H1 (cell line): ENCODE data around the gene CD99. TPM values are rescaled to one million over a fixed set of nuclear protein-coding genes. Genes with fewer than 3 reads are reported as not detected.

ENCODE experiments used
- ASH2L ChIP-seq: fragments of 200-600, 300-600 bp; sonication (generic); IDR thresholded peaks from one replicate; pipeline ENCODE4 v1.7.1; 2017; ENCODE audit warnings: low read length
- ATF2 ChIP-seq: IDR thresholded peaks from 2 replicates; pipeline ENCODE4 v1.6.1; 2012; ENCODE audit warnings: low read length, inconsistent platforms
- BCL11A ChIP-seq, 2 experiments: IDR thresholded peaks; one replicate each; pipeline ENCODE4 v1.6.1; 2011; ENCODE audit warnings: low read depth in 2 of 2, low read length in 2 of 2, mild to moderate bottlenecking in 2 of 2
- CHD7 ChIP-seq: fragments of 300-600 bp; sonication (generic); IDR thresholded peaks from 2 replicates; pipeline ENCODE4 v1.7.1; 2012; ENCODE audit warnings: low read length, moderate library complexity, mild to moderate bottlenecking, inconsistent platforms; ENCODE audit not compliant: insufficient replicate concordance
- E2F6 ChIP-seq: IDR thresholded peaks from 2 replicates; pipeline ENCODE4 v1.6.1; 2012; ENCODE audit warnings: inconsistent platforms
- JUND ChIP-seq: IDR thresholded peaks from 2 replicates; pipeline ENCODE4 v1.6.1; 2011; ENCODE audit warnings: mild to moderate bottlenecking, improper control_type of control experiment, low read length
- POLR2A ChIP-seq, 2 experiments: IDR thresholded peaks; 1 replicate in 1 of 2; 2 replicates in 1 of 2; pipeline ENCODE4 v1.6.1; 2011; ENCODE audit warnings: low read depth in 2 of 2, low read length in 2 of 2, mild to moderate bottlenecking in 2 of 2; ENCODE audit errors: control extremely low read depth in 1 of 2
- SIN3A ChIP-seq, 2 experiments: IDR thresholded peaks in 1 of 2; conservative IDR thresholded peaks in 1 of 2; 2 replicates each; pipeline ENCODE4 v1.6.1; 2011 to 2012; ENCODE audit warnings: low read length in 2 of 2, improper control_type of control experiment in 1 of 2, low read depth in 1 of 2, mild to moderate bottlenecking in 1 of 2
- polyA plus RNA-seq, 7 experiments: library from polyadenylated mRNA; depleted of rRNA in 3 of 7; stranded (reverse) in 5 of 7; unstranded in 2 of 7; fragments of >200 nt in 5 of 7; fragments of 200-250 nt in 2 of 7; gene quantifications; 1 replicate in 5 of 7; 2 replicates in 1 of 7; 4 replicates in 1 of 7; pipeline versions ENCODE4 v1.2.1 to v1.2.3, GENCODE V29; 2011 to 2013; ENCODE audit warnings: missing spikeins in 2 of 7, mixed read lengths in 2 of 7
- total RNA-seq: library from RNA; stranded (reverse); fragmentation: NEBNext Ultra II Directional; extraction: Animal tissue kit (Norgen Biotek cat#: 25700); gene quantifications from 2 replicates; pipeline ENCODE4 v1.2.1, GENCODE V29; 2021

CD99 gene
- total and polyA plus RNA-seq, 2 of the 8 experiments (the other 6 are each of a cell fraction or from before 2014, with no cell fraction given) = 30.1 to 47.8 TPM

- no peak for TF ChIP-seq CHD7
- TF ChIP-seq POLR2A (IDR thresholded peaks at IDR 0.05; ENCODE audit: control extremely low read depth in 1 of 2, low read depth in 2 of 2, low read length in 2 of 2) = no peak
- no peak for TF ChIP-seq ATF2
- no peak for TF ChIP-seq BCL11A (IDR thresholded peaks at IDR 0.05; ENCODE audit: low read depth in 2 of 2, low read length in 2 of 2)
- no peak for TF ChIP-seq E2F6
- no peak for TF ChIP-seq SIN3A (conservative IDR thresholded peaks at IDR 0.05 in 1 of 2, IDR thresholded peaks at IDR 0.05 in 1 of 2; ENCODE audit: low read depth in 1 of 2, low read length in 2 of 2)
- TF ChIP-seq JUND = no peak
- TF ChIP-seq ASH2L = no peak
Measured at GRCh38 chrX:2785538-2785937, 94.4 kb downstream of the CD99 start (continued).
